ENCODE results near the gene CRTC1.

DNA sequence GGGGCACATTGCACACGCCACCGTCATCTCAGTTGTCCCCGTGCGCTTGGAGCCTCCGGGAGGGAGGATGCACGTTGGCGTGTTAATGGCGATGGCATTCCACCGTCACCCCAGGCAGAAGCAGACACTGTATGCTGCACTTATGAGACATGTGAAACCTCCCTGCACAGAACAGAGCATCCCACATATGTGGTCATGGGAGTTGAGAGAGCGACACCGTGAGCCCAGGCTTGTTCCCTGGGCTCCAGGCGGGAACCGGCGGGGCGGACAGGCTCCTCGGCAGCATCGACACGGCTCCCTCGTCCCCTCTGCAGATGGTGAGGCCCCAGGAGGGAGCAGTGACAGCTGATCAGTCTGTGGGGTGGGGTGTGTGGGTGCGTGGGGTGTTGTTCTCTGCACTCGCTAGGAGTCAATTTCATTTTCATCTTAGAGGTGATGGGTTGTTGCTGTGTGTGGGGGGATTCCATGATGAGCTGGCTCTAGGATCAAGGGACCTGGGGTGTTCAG, 40.4 kb downstream of the CRTC1 start:
- TF ChIP-seq, protein P1, sequence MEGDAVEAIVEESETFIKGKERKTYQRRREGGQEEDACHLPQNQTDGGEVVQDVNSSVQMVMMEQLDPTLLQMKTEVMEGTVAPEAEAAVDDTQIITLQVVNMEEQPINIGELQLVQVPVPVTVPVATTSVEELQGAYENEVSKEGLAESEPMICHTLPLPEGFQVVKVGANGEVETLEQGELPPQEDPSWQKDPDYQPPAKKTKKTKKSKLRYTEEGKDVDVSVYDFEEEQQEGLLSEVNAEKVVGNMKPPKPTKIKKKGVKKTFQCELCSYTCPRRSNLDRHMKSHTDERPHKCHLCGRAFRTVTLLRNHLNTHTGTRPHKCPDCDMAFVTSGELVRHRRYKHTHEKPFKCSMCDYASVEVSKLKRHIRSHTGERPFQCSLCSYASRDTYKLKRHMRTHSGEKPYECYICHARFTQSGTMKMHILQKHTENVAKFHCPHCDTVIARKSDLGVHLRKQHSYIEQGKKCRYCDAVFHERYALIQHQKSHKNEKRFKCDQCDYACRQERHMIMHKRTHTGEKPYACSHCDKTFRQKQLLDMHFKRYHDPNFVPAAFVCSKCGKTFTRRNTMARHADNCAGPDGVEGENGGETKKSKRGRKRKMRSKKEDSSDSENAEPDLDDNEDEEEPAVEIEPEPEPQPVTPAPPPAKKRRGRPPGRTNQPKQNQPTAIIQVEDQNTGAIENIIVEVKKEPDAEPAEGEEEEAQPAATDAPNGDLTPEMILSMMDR (IDR thresholded peaks at IDR 0.05; ENCODE audit: borderline replicate concordance, extremely low read depth, low read length, poor library complexity, severe bottlenecking): no peak
- no peak for TF ChIP-seq EZH2 (IDR thresholded peaks at IDR 0.05; ENCODE audit: borderline replicate concordance, low read depth, low read length, severe bottlenecking)
